Right lung (tissue), 10 donors: ENCODE data around the gene SPDYE1. TPM values are rescaled to one million over a fixed set of nuclear protein-coding genes. Genes with fewer than 3 reads are reported as not detected.
"Not testable (repeated sequence)": the region's sequence is repeated elsewhere in the genome, so short reads cannot be mapped to it uniquely, and the experiment has no call there.

Experiments used
- DNase-seq, 2 donors: peaks; one replicate each; pipeline ENCODE4 v3.0.0-alpha.2; 2013
- long read RNA-seq, 8 donors: transcript quantifications; one replicate each; lab custom pipeline, GENCODE V29; 2026
- polyA plus RNA-seq, 5 donors: library from polyadenylated mRNA; unstranded; fragments of 120-200 nt; gene quantifications; one replicate each; pipeline versions ENCODE4 v1.2.1 to v1.2.3, GENCODE V29; 2013; ENCODE audit warnings: inconsistent platforms in 1 of 5, low replicate concordance in 1 of 5; ENCODE audit not compliant: insufficient read length in 5 of 5, insufficient read depth in 1 of 5

The SPDYE1 gene
- polyA plus RNA-seq, result 1 to 10 TPM in 4 of 5 donors, under 1 TPM in 1; 0.73 to 2.1 (median 1.8) TPM
- long read RNA-seq, donor 1, result 0 reads
- long read RNA-seq, donor 2, result 0 reads
- long read RNA-seq, donor 3, result 0 reads
- long read RNA-seq, donor 4, result 0 reads
- long read RNA-seq, donor 5, result 0 reads
- long read RNA-seq, donor 6, result 0 reads
- long read RNA-seq, donor 7, result 0 reads
- long read RNA-seq, donor 8, result 0 reads

- DNase-seq, result not testable (repeated sequence)
Observed at GRCh38 chr7:43997532-43997931, at the start of gene SPDYE1. Gene SPDYE1 (plus strand): TSS chr7:43997897. CDS start chr7:43999950, 2,053 bp downstream.

DNA sequence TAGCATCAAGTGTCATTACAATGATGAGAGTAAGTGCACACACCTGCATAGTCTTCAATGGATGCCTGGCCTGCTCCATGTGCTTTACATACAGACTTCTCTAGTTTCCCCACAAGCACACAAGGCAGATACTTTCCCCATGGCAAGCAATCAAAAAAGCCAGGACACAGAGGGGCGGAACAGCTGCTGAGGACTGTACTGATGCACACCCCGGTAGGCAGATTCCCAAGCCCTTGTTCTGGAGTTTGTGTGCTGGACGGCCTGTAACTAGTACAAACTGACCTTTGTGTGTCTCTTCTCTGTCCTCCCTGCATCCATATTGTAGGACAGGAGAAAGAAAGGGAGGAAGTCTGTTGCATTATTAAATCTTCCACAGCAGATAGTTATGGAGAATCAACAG is 45.7 kb upstream of the SPDYE1 start:
- DNase-seq, result no peak

GRCh38 chr7:43953071-43953470 is 44.6 kb upstream of the SPDYE1 start:
- no peak for DNase-seq

GRCh38 chr7:43954524-43955228 is 43.0 kb upstream of the SPDYE1 start:
- peak; percentile 4 to 6 for DNase-seq

GRCh38 chr7:43956027-43956426 is 41.7 kb upstream of the SPDYE1 start:
- no peak for DNase-seq

GRCh38 chr7:43960933-43961332 is 36.8 kb upstream of the SPDYE1 start:
- DNase-seq, result no peak

DNA sequence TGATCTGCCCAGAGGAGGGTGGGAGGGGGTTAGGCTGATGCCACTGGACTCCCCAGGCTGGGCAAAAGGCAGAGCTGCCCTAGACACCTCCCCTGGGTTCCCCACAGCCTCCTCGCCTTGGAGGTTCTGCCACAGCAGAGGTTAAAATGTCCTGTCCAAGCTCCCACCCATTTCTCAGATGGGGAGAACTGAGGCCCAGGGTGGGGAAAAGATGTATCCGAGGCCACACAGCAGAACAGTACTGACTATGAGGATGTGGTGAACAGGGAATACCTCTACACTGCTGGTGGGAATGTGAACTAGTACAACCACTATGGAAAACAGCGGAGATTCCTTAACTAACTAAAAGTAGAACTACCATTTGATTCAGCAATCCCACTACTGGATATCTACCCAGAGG is 31.3 kb upstream of the SPDYE1 start:
- DNase-seq, result not testable (repeated sequence)

- not testable (repeated sequence) for DNase-seq
Observed at GRCh38 chr7:43968172-43969040, 29.3 kb upstream of the SPDYE1 start.

DNA sequence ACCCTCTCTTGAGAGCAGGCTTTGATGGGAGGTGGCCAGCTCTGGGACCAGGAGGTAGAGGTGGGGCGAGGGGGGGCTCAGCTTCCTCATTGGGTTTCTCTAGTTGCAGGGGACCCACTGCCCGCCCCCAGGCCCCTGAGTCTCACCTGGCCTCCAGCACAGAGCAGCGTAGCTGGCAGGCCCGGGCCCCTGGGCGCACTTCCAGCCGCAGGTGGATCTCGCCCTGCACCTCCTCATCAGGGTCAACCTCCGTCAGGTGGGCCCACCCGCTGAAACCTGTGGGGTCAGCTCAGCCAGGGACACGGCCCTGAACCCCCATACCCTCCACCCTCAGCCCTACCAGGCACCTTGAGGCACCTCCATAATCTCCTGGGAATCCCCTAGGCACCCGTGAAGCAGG is 28.1 kb upstream of the SPDYE1 start:
- not testable (repeated sequence) for DNase-seq

DNA sequence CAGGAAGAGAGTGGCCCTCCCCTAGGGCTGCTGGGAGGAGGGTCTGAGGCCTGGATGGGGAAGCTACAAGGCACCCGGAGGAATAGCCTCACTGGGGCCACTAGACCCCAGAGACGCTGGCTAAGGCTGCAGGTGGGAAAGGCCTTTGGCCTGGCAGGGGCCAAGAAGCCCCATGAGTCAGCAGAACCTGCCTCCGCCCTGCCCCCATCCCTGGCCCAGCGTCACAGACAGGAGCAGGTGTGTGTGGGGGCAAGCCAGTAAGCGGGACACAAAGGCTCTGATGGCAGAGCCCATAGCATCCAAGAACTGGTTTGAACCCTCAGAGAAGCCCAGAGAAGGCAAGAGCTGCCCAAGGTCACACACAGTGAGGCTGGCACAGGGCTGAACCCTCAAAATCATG is 27.0 kb upstream of the SPDYE1 start:
- not testable (repeated sequence) for DNase-seq

- DNase-seq, result not testable (repeated sequence)
Observed at GRCh38 chr7:43974033-43974573, 23.6 kb upstream of the SPDYE1 start.

DNA sequence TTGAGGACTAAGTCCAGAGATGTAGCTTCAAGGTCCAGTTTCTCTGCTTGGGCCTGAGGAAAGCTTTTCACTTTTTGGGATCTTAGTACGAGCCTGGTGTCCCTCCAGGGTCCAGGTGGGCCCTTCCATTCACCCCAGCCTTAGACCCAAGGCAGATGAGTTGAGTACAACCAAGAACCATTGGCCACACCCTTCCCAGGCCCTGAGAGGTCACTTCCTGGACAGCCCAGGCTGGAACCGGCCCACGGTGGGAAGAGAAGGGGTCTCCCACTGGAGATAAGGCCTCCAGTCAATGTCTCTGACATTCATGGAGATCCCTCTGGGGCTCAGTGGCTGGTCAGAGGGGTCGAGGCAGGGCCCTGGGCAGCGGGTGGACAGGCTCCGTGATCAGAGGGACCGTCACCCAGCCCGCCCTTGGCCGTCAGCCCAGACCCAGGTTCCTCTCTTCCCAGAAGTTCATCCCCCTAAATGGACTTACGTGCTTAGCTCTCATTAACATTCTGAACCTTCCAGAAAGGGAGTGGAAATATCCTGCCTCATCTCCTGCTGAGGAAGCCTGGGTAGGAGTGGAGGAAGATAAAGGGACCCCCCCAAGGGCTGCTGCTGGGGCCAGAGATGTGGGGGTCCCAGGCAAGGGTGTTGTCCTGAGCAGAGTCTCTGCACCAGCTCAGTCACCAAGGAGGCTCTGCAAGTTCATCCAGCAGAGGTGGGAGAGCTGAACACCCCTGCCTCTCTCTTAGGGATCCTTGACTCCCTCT is 22.8 kb upstream of the SPDYE1 start:
- not testable (repeated sequence) for DNase-seq

DNA sequence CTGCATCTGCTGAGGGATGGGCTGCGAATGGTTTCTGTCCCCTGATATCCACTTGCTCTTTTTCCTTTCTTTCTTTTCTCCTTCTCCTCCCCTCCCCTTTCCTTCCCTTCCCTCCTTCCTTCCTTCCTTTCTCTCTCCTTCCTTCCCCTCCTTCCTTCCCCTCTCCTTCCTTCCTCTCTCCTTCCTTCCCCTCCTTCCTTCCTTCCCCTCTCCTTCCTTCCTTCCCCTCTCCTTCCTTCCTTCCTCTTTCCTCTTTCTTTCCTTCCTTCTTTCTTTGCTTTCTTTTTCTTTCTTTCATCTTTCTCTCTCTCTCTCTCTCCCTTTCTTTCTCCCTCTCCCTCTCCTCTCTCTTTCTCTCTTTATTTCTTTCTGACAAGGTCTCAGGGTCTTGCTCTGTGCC is 20.2 kb upstream of the SPDYE1 start:
- no peak for DNase-seq

GRCh38 chr7:43978102-43978501 is 19.6 kb upstream of the SPDYE1 start:
- DNase-seq, result not testable (repeated sequence)

GRCh38 chr7:43982848-43983247 is 14.8 kb upstream of the SPDYE1 start:
- DNase-seq, result not testable (repeated sequence)

GRCh38 chr7:43983736-43984135 is 14.0 kb upstream of the SPDYE1 start:
- not testable (repeated sequence) for DNase-seq

GRCh38 chr7:43985904-43986864 is 11.5 kb upstream of the SPDYE1 start:
- DNase-seq, result peak in 1 of 2 donors; percentile 9

DNA sequence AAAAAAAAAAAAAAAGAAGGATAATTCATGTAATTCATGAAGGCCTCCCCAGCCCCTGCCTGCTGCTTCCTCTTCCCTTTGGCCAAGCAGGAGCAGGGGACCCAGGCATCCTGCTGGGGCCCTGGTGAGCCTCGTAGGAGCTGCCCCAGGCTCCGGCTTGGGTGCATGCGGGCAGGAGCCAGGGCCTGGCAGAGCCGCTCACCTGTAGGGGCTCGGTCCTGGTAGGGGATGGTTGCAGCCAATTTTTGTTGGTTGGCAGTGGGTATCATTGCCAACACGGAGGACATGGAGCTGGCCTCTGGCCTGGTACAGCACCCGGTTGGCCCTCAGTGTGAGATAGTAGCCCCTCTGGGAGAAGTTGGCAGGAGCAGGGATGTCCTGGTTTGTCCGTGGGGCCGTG is 10.2 kb upstream of the SPDYE1 start:
- not testable (repeated sequence) for DNase-seq

DNA sequence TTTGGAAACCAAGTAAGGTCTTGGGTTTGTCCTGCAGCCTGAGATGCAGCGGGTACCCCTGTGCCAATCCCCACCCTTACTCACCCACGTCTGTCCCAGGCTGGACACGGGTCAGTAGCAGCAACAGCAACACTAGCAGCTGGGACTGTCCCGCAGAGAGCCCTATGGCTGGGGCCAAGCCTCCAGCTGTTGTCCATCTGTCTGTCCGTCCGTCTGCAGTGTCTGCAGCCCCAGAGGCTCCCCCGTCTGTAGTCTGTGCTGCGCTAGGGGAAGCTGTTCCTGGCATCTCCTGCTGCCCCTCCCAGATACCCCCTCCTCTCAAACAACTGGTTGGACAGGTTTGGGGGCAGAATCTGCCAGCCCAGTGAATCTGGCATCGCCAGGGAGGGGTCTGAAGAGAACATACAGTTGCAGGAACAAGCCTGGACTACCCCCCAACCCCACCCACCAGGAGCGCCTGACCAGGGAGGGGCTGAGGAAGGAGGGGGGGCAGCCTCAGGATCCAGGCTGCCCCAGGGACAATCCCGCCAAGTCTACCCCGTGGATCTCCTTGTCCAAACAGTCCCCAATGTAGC is 7.6 kb upstream of the SPDYE1 start:
- DNase-seq, result peak; percentile 11 to 15

DNA sequence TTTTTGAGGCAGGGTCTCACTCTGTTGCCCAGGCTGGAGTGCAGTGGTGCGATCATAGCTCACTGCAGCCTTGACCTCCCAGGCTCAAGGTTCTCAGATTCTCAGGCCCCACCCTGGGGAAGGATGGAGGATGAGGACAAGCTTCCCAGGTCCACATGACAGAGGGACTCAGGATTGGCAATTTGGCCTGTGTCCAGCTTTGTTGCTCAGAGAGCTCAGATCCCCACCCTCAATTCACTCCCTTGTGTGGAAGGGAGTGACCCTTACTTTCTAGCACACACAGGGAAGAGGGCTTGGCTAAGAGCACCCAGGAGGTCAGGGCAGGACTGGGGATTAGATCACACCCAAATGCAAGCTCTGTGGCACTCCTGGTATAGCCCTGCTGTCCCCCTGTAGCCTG is 6.9 kb upstream of the SPDYE1 start:
- not testable (repeated sequence) for DNase-seq
